Activated CD8-positive, alpha-beta memory T cell treated with anti-CD3 and anti-CD28 coated beads, Interleukin-2, amount 50 U/mL, for 4 hours (primary cell): ENCODE results near the gene FAM219A.

Source experiments
- DNase-seq: peaks from one replicate; pipeline ENCODE4 v3.0.0-alpha.2; 2020

The FAM219A gene

GRCh38 chr9:34458013-34458958 lies at the start of gene FAM219A, which contains the start of gene DNAI1:
Gene FAM219A, minus strand, starts transcription at chr9:34458570. Its CDS starts 307 bp downstream, at chr9:34458263.
Gene DNAI1, plus strand, starts transcription at chr9:34458805. Its CDS starts 201 bp downstream, at chr9:34459006.
- peak; percentile 99 for DNase-seq

- no peak for DNase-seq
These were observed 49.6 kb upstream of the FAM219A start for GRCh38 chr9:34507966-34508365.

GRCh38 chr9:34507556-34507955 lies 49.2 kb upstream of the FAM219A start:
- DNase-seq: no peak

GRCh38 chr9:34506623-34507022 lies 48.3 kb upstream of the FAM219A start:
- no peak for DNase-seq

- DNase-seq: no peak
These were observed 47.2 kb upstream of the FAM219A start for GRCh38 chr9:34505370-34506120.

GRCh38 chr9:34503406-34503805 lies 45.0 kb upstream of the FAM219A start:
- no peak for DNase-seq

GRCh38 chr9:34502891-34503290 lies 44.5 kb upstream of the FAM219A start:
- DNase-seq: no peak

- no peak for DNase-seq
These were observed 44.1 kb upstream of the FAM219A start for GRCh38 chr9:34502471-34502870.

GRCh38 chr9:34501889-34502425 lies 43.6 kb upstream of the FAM219A start:
- DNase-seq: no peak

GRCh38 chr9:34501372-34501771 lies 43.0 kb upstream of the FAM219A start:
- DNase-seq: no peak

GRCh38 chr9:34500623-34501267 lies 42.4 kb upstream of the FAM219A start:
- DNase-seq: peak; percentile 77

GRCh38 chr9:34499076-34499475 lies 40.7 kb upstream of the FAM219A start:
- no peak for DNase-seq

- DNase-seq: no peak
These were observed 40.2 kb upstream of the FAM219A start for GRCh38 chr9:34498553-34498952.

GRCh38 chr9:34496149-34496712 lies 37.9 kb upstream of the FAM219A start:
- DNase-seq: no peak

GRCh38 chr9:34493972-34494535 lies 35.7 kb upstream of the FAM219A start:
- DNase-seq: no peak

- no peak for DNase-seq
These were observed 33.7 kb upstream of the FAM219A start for GRCh38 chr9:34492051-34492450.

GRCh38 chr9:34491596-34491995 lies 33.2 kb upstream of the FAM219A start:
- DNase-seq: no peak

- no peak for DNase-seq
These were observed 32.4 kb upstream of the FAM219A start for GRCh38 chr9:34490760-34491159.

GRCh38 chr9:34490360-34490759 lies 32.0 kb upstream of the FAM219A start:
- no peak for DNase-seq

- DNase-seq: no peak
These were observed 28.2 kb upstream of the FAM219A start for GRCh38 chr9:34486572-34486971.

- DNase-seq: no peak
These were observed 27.5 kb upstream of the FAM219A start for GRCh38 chr9:34485822-34486221.

- no peak for DNase-seq
These were observed 26.3 kb upstream of the FAM219A start for GRCh38 chr9:34484678-34485077.
